OCI-LY3 (cell line): ENCODE results near the gene MBOAT7.
"Not testable (repeated sequence)": the region's sequence is repeated elsewhere in the genome, so short reads cannot be mapped to it uniquely, and the experiment has no call there.

ENCODE experiments used
- H2AFZ ChIP-seq: fragments of 200-600, 300-600 bp; shearing (Covaris generic); 2 replicates; pipeline ENCODE4 v1.6.0; 2014; ENCODE audit warnings: antibody characterized with exemption, low read depth, low read length
- H3K27ac ChIP-seq: fragments of 200-600, 300-600 bp; sonication (generic); 2 replicates; pipeline ENCODE4 v1.5.1; 2014; ENCODE audit warnings: mild to moderate bottlenecking, low read length, moderate library complexity, mixed read lengths
- H3K27me3 ChIP-seq: fragments of 200-600, 300-600 bp; sonication (generic); 2 replicates; pipeline ENCODE4 v1.6.1; 2014; ENCODE audit warnings: low read depth, low read length, mixed read lengths
- H3K36me3 ChIP-seq: fragments of 200-600, 300-600 bp; sonication (generic); replicated peaks from 2 replicates; pipeline ENCODE3; 2014; ENCODE audit warnings: low read depth, low read length, mixed read lengths
- H3K4me1 ChIP-seq: fragments of 300-600, 200-600 bp; sonication (generic); 2 replicates; pipeline ENCODE4 v1.6.1; 2014; ENCODE audit warnings: low read length, mixed read lengths
- H3K4me2 ChIP-seq: fragments of 200-600, 300-600 bp; sonication (generic); 2 replicates; pipeline ENCODE4 v1.6.1; 2014; ENCODE audit warnings: low read length, mixed read lengths
- H3K4me3 ChIP-seq: fragments of 300-600, 200-600 bp; sonication (generic); 2 replicates; pipeline ENCODE4 v1.5.1; 2014; ENCODE audit warnings: antibody characterized with exemption, mild to moderate bottlenecking, low read length, moderate library complexity
- H3K79me2 ChIP-seq: fragments of 300-600, 200-600 bp; shearing (Covaris generic); 2 replicates; pipeline ENCODE4 v1.6.1; 2014; ENCODE audit warnings: mild to moderate bottlenecking, low read length, mixed read lengths
- H3K9ac ChIP-seq: fragments of 300-600, 200-600 bp; shearing (Covaris generic); 2 replicates; pipeline ENCODE4 v1.6.0; 2014; ENCODE audit warnings: mild to moderate bottlenecking, low read length, moderate library complexity
- H3K9me3 ChIP-seq: fragments of 200-600, 300-600 bp; shearing (Covaris generic); 2 replicates; pipeline ENCODE4 v1.6.1; 2014; ENCODE audit warnings: low read length, mixed read lengths; ENCODE audit not compliant: insufficient read depth
- H4K20me1 ChIP-seq: fragments of 200-600, 300-600 bp; sonication (generic); 2 replicates; pipeline ENCODE4 v1.6.1; 2016; ENCODE audit warnings: low read length, mixed read lengths; ENCODE audit not compliant: insufficient read depth
- EZH2phosphoT487 ChIP-seq: fragments of 200-600 bp; shearing (Covaris generic); IDR thresholded peaks from 2 replicates; pipeline ENCODE4 v1.6.1; 2018; ENCODE audit warnings: antibody characterized with exemption, mixed run types, low read depth
- TF ChIP-seq, protein P1 (sequence below): fragments of 200-600, 300-600 bp; sonication (generic); IDR thresholded peaks from 2 replicates; pipeline ENCODE4 v1.5.1; 2014; ENCODE audit warnings: antibody characterized with exemption, low read length, low read depth

The MBOAT7 gene

DNA sequence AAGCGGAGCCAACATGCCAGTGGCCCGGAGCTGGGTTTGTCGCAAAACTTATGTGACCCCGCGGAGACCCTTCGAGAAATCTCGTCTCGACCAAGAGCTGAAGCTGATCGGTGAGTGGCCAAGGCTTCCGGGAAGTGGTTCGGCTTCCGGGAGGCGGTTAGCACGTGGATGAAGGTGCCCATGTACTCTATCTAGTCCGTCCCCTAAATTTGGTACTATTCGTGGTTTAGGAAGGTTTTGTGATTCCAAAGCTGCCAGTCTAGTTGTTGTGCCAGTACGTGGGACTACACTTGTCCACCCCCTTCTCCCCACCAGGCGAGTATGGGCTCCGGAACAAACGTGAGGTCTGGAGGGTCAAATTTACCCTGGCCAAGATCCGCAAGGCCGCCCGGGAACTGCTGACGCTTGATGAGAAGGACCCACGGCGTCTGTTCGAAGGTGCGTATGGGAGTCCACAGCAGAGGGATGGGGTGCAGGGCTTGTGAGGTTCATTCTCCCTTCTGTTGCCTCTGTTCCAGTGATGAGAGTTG, 11.9 kb upstream of the MBOAT7 start:
- Histone ChIP-seq H3K4me1 (peaks cover 52% of the 10 kb centered on the region), H3K4me3 (peak overlapping the region; percentile 80), H3K27ac (peak overlapping the region; percentile 79), H3K36me3 (peaks cover 54% of the 10 kb centered on the region), H3K79me2 (peaks cover 70% of the 10 kb centered on the region), H2AFZ (no peak overlapping the region), H3K4me2 (peak overlapping the region; percentile 99), H3K9me3 (no peaks in the 10 kb centered on the region), H4K20me1 (peaks cover 51% of the 10 kb centered on the region), H3K27me3 (no peaks in the 10 kb centered on the region), H3K9ac (peak overlapping the region; percentile 91)
- TF ChIP-seq EZH2phosphoT487: no peak
- TF ChIP-seq, protein P1, sequence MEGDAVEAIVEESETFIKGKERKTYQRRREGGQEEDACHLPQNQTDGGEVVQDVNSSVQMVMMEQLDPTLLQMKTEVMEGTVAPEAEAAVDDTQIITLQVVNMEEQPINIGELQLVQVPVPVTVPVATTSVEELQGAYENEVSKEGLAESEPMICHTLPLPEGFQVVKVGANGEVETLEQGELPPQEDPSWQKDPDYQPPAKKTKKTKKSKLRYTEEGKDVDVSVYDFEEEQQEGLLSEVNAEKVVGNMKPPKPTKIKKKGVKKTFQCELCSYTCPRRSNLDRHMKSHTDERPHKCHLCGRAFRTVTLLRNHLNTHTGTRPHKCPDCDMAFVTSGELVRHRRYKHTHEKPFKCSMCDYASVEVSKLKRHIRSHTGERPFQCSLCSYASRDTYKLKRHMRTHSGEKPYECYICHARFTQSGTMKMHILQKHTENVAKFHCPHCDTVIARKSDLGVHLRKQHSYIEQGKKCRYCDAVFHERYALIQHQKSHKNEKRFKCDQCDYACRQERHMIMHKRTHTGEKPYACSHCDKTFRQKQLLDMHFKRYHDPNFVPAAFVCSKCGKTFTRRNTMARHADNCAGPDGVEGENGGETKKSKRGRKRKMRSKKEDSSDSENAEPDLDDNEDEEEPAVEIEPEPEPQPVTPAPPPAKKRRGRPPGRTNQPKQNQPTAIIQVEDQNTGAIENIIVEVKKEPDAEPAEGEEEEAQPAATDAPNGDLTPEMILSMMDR: no peak

DNA sequence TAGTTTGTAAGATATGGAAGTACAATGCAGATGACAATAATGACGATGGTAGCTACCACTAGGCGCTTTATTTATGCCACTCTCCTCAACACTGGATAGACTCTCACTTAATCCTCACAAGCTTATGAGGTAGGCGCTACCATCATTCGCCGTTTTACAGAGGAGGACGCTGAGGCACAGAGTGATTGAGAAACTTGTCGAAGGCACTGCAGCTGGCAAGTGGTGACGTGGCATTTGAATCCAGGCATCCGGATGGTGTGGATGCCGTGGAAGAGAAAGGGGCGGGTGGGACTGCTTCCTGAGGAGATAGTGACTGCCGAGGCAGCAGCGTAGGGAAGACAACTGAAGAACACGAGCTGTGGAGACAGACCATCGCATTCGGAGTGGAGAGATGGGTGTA, 10.0 kb upstream of the MBOAT7 start:
- TF ChIP-seq, protein P1: no peak
- no peak for TF ChIP-seq EZH2phosphoT487
- H3K27me3 ChIP-seq: no peaks in the 10 kb centered on the region
- no peak overlapping the region for H3K4me3 ChIP-seq
- peaks cover 34% of the 10 kb centered on the region for H3K4me1 ChIP-seq
- H3K9ac ChIP-seq: no peak overlapping the region
- peak overlapping the region; percentile 87 for H3K4me2 ChIP-seq
- peaks cover 45% of the 10 kb centered on the region for H3K36me3 ChIP-seq
- H3K27ac ChIP-seq: no peak overlapping the region
- H3K79me2 ChIP-seq: peaks cover 51% of the 10 kb centered on the region
- H4K20me1 ChIP-seq: peaks cover 32% of the 10 kb centered on the region
- no peaks in the 10 kb centered on the region for H3K9me3 ChIP-seq
- no peak overlapping the region for H2AFZ ChIP-seq

DNA sequence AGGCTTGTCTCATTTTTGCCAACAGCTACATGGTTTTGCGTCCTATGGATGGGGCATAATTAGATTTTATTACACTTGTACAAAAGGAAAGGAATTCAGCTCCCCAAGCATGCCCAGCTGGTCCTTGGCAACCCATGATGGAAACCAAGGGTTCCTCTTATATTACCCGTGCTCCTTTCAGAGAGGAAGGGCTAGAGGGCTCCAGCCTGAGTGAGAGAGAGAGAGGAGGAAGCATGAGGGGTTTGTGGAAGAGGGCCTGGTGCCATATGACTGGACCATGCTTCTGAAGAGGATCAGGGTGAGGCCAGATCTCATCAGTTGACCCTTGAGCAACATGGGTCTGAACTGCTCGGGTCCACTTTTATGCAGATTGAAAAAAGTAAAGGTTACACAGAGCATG, 7.7 kb upstream of the MBOAT7 start:
- H3K36me3 ChIP-seq: peaks cover 37% of the 10 kb centered on the region
- peaks cover 10% of the 10 kb centered on the region for H4K20me1 ChIP-seq
- TF ChIP-seq EZH2phosphoT487: no peak
- TF ChIP-seq, protein P1: no peak
- no peak overlapping the region for H3K27ac ChIP-seq
- no peak overlapping the region for H3K4me3 ChIP-seq
- no peak overlapping the region for H3K9ac ChIP-seq
- peaks cover 34% of the 10 kb centered on the region for H3K79me2 ChIP-seq
- H3K27me3 ChIP-seq: no peaks in the 10 kb centered on the region
- H2AFZ ChIP-seq: no peak overlapping the region
- H3K9me3 ChIP-seq: no peaks in the 10 kb centered on the region
- H3K4me2 ChIP-seq: no peak overlapping the region
- H3K4me1 ChIP-seq: peaks cover 15% of the 10 kb centered on the region

DNA sequence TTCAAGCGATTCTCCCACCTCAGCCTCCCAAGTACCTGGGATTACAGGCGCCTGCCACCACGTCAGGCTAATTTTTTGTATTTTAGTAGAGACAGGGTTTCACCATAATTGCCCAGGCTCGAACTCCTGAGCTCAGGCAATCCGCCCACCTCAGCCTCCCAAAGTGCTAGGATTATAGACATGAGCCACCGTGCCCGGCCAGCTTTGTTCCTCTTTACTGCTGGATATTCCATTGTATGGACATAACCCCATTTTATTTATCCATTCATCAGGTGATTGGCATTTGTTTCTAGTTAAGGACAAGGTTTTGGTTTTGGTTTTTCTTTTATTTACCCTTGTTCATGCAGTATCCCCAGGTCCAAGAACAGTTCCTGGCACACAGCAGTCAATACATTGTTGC, 7.2 kb upstream of the MBOAT7 start:
- no peak overlapping the region for H3K4me3 ChIP-seq
- no peaks in the 10 kb centered on the region for H3K27me3 ChIP-seq
- peaks cover 4% of the 10 kb centered on the region for H4K20me1 ChIP-seq
- H3K4me2 ChIP-seq: no peak overlapping the region
- TF ChIP-seq, protein P1: no peak
- TF ChIP-seq EZH2phosphoT487: no peak
- H2AFZ ChIP-seq: no peak overlapping the region
- peaks cover 31% of the 10 kb centered on the region for H3K36me3 ChIP-seq
- H3K27ac ChIP-seq: no peak overlapping the region
- H3K4me1 ChIP-seq: peaks cover 13% of the 10 kb centered on the region
- no peak overlapping the region for H3K9ac ChIP-seq
- H3K9me3 ChIP-seq: no peaks in the 10 kb centered on the region
- H3K79me2 ChIP-seq: peaks cover 34% of the 10 kb centered on the region

GRCh38 chr19:54194463-54194862, 5.1 kb upstream of the MBOAT7 start:
- peaks cover 15% of the 10 kb centered on the region for H3K79me2 ChIP-seq
- peaks cover 25% of the 10 kb centered on the region for H3K36me3 ChIP-seq
- H3K4me1 ChIP-seq, H4K20me1 ChIP-seq, H3K27ac ChIP-seq, H3K27me3 ChIP-seq, H2AFZ ChIP-seq, H3K4me3 ChIP-seq, H3K9me3 ChIP-seq, H3K9ac ChIP-seq, H3K4me2 ChIP-seq: not testable (repeated sequence)
